SU-DHL-6 (cell line): ENCODE measurements around the gene SATB1.

Experiments used
- H2AFZ ChIP-seq: fragments of 200-600 bp; sonication (generic); 2 replicates; pipeline ENCODE4 v1.6.1; 2014; ENCODE audit warnings: low read depth, mild to moderate bottlenecking, moderate library complexity, mixed read lengths, antibody characterized with exemption, low read length; ENCODE audit not compliant: severe bottlenecking
- H3F3A ChIP-seq: fragments of 200-600 bp; shearing (Covaris generic); 2 replicates; pipeline ENCODE4 v1.6.0; 2016; ENCODE audit warnings: antibody characterized with exemption, mild to moderate bottlenecking; ENCODE audit not compliant: insufficient read depth
- H3K27ac ChIP-seq: fragments of 200-600 bp; sonication (generic); 2 replicates; pipeline ENCODE4 v1.5.1; 2016; ENCODE audit warnings: low read depth, mild to moderate bottlenecking, low read length, moderate library complexity, mixed read lengths
- H3K27me3 ChIP-seq: fragments of 200-600 bp; sonication (generic), shearing (Covaris generic); 2 replicates; pipeline ENCODE4 v1.6.0; 2014; ENCODE audit warnings: mild to moderate bottlenecking, low read length
- H3K36me3 ChIP-seq: fragments of 200-600 bp; sonication (generic); 2 replicates; pipeline ENCODE4 v1.6.1; 2014; ENCODE audit warnings: mild to moderate bottlenecking, low read length, mixed read lengths
- H3K4me2 ChIP-seq: fragments of 300-600, 200-600 bp; shearing (Covaris generic), sonication (generic); 2 replicates; pipeline ENCODE4 v1.6.0; 2014; ENCODE audit warnings: low read length, low read depth, mild to moderate bottlenecking; ENCODE audit not compliant: poor library complexity, severe bottlenecking
- H3K4me3 ChIP-seq: fragments of 200-600 bp; sonication (generic); 2 replicates; pipeline ENCODE4 v1.5.1; 2014; ENCODE audit warnings: antibody characterized with exemption, low read length, mild to moderate bottlenecking, mixed read lengths; ENCODE audit not compliant: insufficient read depth, poor library complexity, severe bottlenecking
- H3K79me2 ChIP-seq: fragments of 200-600 bp; sonication (generic); 2 replicates; pipeline ENCODE4 v1.6.1; 2014; ENCODE audit warnings: mild to moderate bottlenecking, low read length, moderate library complexity; ENCODE audit not compliant: insufficient read depth
- H3K9ac ChIP-seq: fragments of 200-600 bp; sonication (generic); 2 replicates; pipeline ENCODE4 v1.7.0; 2014; ENCODE audit warnings: mild to moderate bottlenecking, low read length
- H3K9me2 ChIP-seq: fragments of 200-600 bp; sonication (generic); replicated peaks from 2 replicates; pipeline ENCODE4 v1.6.1; 2014; ENCODE audit warnings: low read length; ENCODE audit not compliant: insufficient read depth
- H3K9me3 ChIP-seq: fragments of 200-600 bp; sonication (generic); 2 replicates; pipeline ENCODE4 v1.6.1; 2014; ENCODE audit warnings: low read length, mixed read lengths; ENCODE audit not compliant: insufficient read depth
- H4K20me1 ChIP-seq: fragments of 200-600 bp; sonication (generic); 2 replicates; pipeline ENCODE4 v1.6.1; 2014; ENCODE audit warnings: low read depth, mild to moderate bottlenecking, antibody characterized with exemption, low read length, moderate library complexity, mixed read lengths
- EZH2phosphoT487 ChIP-seq: fragments of 200-600 bp; sonication (generic), shearing (Covaris generic); conservative IDR thresholded peaks from 2 replicates; pipeline ENCODE4 v1.6.1; 2018; ENCODE audit warnings: mild to moderate bottlenecking, antibody characterized with exemption, low read length, moderate library complexity, mixed read lengths
- TF ChIP-seq, protein P1 (sequence below): fragments of 200-600 bp; sonication (generic); IDR thresholded peaks from one replicate; pipeline ENCODE4 v1.5.1; 2017; ENCODE audit warnings: antibody characterized with exemption, mild to moderate bottlenecking, low read length, moderate library complexity; ENCODE audit not compliant: insufficient read depth, poor library complexity, severe bottlenecking

SATB1 gene

DNA sequence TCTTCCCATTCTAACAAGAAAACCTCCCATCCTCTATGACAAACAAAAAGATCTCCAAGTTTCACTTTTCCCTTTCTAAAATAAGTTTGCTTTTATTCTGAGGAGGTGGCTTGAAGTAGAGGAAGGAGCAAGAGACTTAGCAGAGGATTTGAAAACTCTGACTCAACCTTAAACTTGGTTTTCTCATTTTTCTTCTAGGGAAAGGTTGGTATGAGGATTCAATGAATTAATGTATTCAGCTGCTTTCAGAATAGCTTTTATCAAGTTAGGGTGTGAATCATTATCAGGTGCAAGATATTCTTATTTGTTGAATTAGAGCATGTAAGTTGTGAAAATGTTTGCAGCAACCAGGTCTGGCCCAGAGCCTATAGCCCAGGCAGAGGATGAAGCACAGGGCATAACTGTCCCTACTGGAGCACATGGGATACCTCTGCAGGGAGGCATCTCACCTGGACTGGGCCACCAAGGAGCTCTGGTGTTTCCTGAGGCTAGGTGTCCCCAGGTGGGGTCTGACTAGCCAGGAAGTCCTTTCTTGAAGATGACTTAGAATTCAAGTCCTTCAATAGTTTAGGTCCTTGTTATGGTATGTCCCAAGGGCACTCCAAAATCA is 42.3 kb downstream of the SATB1 start:
- Histone ChIP-seq H3F3A (no peaks in the 10 kb centered on the region), H3K9ac (no peak overlapping the region), H3K9me2 (no peaks in the 10 kb centered on the region), H4K20me1 (no peaks in the 10 kb centered on the region), H3K79me2 (no peaks in the 10 kb centered on the region), H3K4me2 (no peak overlapping the region), H3K27ac (no peak overlapping the region), H3K27me3 (no peaks in the 10 kb centered on the region), H3K36me3 (no peaks in the 10 kb centered on the region), H2AFZ (no peak overlapping the region), H3K9me3 (no peaks in the 10 kb centered on the region), H3K4me3 (no peak overlapping the region)
- no peak for TF ChIP-seq EZH2phosphoT487
- TF ChIP-seq, protein P1, sequence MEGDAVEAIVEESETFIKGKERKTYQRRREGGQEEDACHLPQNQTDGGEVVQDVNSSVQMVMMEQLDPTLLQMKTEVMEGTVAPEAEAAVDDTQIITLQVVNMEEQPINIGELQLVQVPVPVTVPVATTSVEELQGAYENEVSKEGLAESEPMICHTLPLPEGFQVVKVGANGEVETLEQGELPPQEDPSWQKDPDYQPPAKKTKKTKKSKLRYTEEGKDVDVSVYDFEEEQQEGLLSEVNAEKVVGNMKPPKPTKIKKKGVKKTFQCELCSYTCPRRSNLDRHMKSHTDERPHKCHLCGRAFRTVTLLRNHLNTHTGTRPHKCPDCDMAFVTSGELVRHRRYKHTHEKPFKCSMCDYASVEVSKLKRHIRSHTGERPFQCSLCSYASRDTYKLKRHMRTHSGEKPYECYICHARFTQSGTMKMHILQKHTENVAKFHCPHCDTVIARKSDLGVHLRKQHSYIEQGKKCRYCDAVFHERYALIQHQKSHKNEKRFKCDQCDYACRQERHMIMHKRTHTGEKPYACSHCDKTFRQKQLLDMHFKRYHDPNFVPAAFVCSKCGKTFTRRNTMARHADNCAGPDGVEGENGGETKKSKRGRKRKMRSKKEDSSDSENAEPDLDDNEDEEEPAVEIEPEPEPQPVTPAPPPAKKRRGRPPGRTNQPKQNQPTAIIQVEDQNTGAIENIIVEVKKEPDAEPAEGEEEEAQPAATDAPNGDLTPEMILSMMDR, result no peak

DNA sequence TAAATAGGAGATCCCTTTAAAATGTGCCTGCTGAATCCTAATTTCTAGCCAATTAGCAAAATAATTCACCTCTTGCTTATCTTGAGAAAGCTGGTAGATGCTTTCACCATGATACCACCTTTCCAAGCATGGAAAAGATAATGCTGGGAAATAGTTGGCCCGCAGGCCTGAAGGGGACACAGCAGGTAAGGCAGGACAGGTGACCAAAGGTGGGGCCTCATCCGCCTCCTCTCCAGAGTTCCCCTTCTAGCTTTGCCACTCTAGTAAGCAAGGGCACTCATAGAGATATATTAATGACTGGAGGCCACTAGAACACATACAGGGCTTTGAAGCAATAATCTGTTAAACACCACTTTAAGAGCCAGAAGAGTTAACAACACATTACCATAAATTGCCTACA is 45.5 kb downstream of the SATB1 start:
- H2AFZ ChIP-seq, result no peak overlapping the region
- H3F3A ChIP-seq, result no peaks in the 10 kb centered on the region
- H3K4me3 ChIP-seq, result no peak overlapping the region
- H3K9ac ChIP-seq, result no peak overlapping the region
- TF ChIP-seq EZH2phosphoT487, result no peak
- TF ChIP-seq, protein P1, result no peak
- H3K27ac ChIP-seq, result no peak overlapping the region
- no peak overlapping the region for H3K4me2 ChIP-seq
- H3K9me2 ChIP-seq, result no peaks in the 10 kb centered on the region
- no peaks in the 10 kb centered on the region for H3K9me3 ChIP-seq
- no peaks in the 10 kb centered on the region for H3K79me2 ChIP-seq
- no peaks in the 10 kb centered on the region for H3K36me3 ChIP-seq
- no peaks in the 10 kb centered on the region for H3K27me3 ChIP-seq
- H4K20me1 ChIP-seq, result no peaks in the 10 kb centered on the region

DNA sequence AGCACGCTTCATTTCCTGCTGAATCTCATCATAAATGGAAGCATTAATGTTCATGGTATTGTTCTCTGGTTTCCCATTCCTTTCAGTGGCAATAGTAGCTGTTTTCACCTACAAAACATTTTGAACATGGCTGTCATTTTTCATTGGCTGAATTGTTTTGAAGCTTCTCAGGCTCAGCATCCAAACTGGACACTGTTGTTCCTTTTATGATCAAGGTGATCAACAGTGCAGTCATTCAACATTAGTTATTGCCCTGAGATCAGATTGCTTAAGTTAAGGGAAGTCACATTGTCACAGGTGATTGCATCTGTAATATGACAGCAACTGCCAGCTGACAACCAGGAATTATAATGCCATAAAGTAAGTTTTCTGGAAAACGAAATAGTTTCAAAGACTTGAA is 46.9 kb downstream of the SATB1 start:
- no peaks in the 10 kb centered on the region for H3K27me3 ChIP-seq
- TF ChIP-seq, protein P1, result no peak
- TF ChIP-seq EZH2phosphoT487, result no peak
- H4K20me1 ChIP-seq, result no peaks in the 10 kb centered on the region
- no peak overlapping the region for H3K9ac ChIP-seq
- H2AFZ ChIP-seq, result no peak overlapping the region
- no peak overlapping the region for H3K4me3 ChIP-seq
- no peaks in the 10 kb centered on the region for H3K9me3 ChIP-seq
- no peaks in the 10 kb centered on the region for H3K9me2 ChIP-seq
- no peaks in the 10 kb centered on the region for H3F3A ChIP-seq
- H3K79me2 ChIP-seq, result no peaks in the 10 kb centered on the region
- no peak overlapping the region for H3K4me2 ChIP-seq
- H3K36me3 ChIP-seq, result no peaks in the 10 kb centered on the region
- no peak overlapping the region for H3K27ac ChIP-seq

DNA sequence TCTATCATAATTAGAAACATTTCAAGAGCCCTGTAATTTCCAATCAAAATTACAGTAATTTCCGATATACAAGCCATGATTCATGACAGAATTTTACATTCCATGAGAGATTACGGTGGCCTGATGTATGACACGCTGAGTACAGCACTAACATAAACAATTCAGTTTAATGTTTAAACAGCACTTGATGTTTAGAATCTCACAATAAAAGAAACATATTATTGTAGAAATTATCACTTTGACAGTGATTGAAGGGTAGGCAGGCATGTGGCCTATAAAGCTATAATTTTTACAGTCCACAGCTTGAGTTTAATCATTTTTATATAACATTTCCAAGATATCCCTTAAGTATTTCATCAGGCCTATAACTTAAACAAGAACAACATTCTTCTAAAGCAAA is 48.5 kb downstream of the SATB1 start:
- TF ChIP-seq EZH2phosphoT487, result no peak
- TF ChIP-seq, protein P1, result no peak
- Histone ChIP-seq H3K9ac (no peak overlapping the region), H3K36me3 (no peaks in the 10 kb centered on the region), H2AFZ (no peak overlapping the region), H3K79me2 (no peaks in the 10 kb centered on the region), H3K9me3 (no peaks in the 10 kb centered on the region), H3K27me3 (no peaks in the 10 kb centered on the region), H3F3A (no peaks in the 10 kb centered on the region), H3K27ac (no peak overlapping the region), H3K4me3 (no peak overlapping the region), H3K9me2 (no peaks in the 10 kb centered on the region), H3K4me2 (no peak overlapping the region), H4K20me1 (no peaks in the 10 kb centered on the region)
